NCI-H526 treated with DMSO at 0.1 percent for 48 hours (cell line): ENCODE measurements around the gene DPP6.
"Not testable (repeated sequence)": the region's sequence is repeated elsewhere in the genome, so short reads cannot be mapped to it uniquely, and the experiment has no call there.

Source experiments
- DNase-seq: peaks from one replicate; lab custom pipeline; 2025; lab: John Stamatoyannopoulos, UW

DPP6 gene

DNA sequence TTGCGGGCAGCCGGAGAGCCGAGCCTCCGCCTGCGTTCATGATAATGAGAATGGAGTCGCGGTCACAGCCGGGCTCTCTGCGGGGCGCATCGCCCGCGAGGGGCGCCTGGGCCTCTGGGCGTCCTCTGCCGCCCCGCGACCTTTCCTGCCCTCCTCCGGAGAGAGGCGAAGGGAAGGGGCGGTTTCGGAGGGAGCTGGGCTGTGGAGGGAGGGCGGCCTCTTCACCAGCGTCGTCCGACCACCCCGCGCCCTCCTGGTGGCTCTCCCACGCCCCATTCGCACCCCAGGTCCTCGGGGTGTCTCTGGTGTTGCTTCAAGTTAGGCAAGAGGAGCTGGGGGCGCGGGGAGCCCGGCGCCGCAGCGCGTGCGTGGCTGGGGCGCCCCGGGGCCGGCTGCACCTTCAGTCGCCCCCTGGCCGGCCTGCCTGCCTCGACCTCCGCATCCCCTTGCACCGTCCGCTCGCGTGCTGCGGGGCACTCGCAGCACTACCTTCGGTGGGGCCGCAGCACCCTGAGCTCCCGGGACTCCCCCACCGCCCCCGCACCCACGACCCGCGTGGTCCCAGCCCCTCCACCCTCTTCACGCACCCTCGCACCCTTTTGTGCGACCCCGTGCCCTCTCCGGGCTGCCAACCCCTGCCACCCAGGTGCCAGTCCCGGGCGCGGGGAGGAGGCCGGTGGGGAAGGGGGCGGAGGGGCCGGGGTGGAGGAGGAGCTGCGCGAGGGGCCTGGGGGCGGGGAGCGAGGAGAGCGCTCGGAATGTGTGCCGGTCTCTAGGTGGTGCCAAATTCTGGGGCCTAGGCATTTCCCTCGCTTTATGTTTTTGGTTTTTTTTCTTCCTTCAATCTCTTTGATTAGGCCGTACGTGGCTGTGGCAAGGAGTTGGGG lies at the start of gene DPP6:
Gene DPP6 (plus strand): TSS at position 756 of the 887 bp plus-strand sequence.
- DNase-seq: not testable (repeated sequence)

DNA sequence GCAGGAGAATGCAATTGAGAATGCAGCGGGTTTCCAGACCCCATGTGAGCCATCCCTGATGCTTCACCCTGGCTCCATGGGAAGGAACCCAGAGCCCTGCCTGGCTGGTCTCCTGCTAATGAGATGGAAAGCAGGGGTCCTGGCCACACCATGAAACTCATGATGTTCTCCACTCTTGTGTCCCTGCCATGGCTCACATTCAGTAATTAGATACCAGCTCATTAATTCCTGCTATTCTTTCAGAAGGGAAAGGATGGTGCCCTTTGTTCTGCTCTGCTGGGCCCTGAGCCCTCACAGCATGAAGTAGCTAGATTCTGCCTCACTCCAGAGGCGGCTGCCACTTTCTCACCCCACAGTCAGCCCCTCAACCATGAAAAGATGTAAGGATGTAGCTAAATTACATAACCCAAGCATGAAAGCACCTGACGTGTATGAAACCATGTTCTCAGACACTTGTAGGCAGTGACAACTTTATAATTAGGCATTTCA lies 42.7 kb upstream of the DPP6 start:
- not testable (repeated sequence) for DNase-seq

DNA sequence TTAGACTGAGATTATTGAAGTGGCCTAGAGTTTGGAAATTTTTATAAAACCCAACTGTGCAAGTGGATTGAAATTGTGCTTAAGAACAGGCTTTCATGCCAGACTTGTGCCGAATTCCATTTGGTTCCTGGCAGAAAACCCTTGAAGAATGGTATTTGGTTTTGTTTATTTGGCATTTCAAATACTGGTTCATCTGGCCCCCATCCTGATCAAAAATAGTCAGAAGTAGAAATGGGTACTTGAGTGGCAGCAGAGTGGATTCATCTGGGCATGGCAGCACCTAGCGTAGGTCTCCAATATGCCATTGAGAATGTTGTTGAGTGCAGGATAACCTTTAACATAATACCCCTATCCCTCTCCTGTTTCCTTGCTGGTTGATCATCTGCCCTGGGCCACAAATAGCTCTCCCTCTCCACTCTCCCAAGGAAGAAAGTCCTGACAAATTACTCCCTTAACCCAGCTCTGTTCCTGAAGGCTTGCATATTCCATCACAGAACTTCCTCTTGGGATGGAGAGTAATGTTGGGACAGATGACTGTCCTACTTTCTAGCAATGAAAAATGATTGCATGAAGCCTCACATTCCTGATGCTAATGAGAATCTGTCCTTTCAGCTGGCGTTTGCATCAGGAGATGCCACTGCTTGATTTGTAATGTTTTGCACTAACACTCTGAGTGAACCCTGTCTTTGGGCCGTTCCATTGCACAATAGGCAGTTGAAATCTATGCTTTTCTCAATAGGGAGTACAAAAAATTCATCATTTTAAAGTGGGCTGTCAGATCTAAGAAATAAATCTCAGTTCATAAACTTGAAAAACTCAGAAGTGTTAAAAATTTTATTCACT lies 41.3 kb upstream of the DPP6 start:
- DNase-seq: not testable (repeated sequence)

DNA sequence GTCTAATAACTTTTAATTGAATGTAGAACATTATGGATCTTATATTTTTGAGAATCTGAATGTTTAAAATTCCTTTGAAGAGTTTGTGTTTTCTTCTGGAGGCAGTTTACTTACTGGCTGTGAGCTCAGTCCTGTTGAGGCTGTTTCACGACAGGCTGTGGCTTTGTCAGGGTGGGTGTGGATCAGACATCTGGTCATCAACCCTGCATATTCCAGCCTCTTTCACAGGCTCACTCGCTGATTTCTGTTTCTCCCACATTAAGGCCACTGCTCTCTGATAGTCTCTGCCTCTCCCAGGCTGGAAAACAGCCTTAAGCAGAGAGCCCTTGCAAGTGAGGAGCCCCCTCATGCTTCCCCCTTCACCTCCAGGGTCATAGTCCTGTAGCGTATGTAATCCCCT lies 39.4 kb upstream of the DPP6 start:
- DNase-seq: not testable (repeated sequence)

DNA sequence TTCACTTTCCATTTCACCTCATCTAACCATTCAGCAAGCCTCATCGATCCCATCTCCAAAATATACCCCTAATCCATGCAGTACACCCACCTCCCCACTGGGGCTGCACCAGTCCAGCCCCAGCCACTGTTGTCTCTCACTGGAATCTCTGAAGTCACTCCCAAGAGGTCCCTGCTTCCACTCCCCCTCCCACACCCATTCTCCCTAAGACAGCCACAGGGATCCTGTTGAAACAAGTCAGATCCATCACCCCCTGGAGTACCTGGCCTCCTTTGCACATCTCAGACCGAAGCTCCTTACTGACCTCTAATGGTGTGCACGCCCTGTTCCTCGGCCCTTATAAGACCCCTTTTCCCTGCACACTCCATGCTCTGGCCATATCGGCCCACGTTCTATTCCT lies 36.6 kb upstream of the DPP6 start:
- DNase-seq: not testable (repeated sequence)

DNA sequence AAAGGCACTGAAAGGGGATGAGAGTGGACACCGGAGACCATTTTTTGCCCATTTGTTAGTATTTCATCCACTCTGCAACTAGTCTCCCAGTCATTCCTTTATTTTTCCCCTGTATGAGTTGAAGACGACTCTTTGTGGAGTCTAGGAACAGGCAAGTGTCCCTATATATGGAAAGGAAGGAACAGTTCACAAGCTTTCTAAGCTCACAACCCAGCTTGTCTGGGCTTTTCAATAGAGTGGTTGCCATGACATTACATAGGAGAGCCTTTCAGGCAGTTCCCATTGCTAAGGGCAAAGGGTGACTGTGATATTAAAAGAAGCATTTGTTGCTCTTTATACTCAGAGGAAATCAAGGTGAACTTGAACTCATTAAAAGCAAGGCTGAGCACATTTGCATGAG lies 33.8 kb upstream of the DPP6 start:
- DNase-seq: not testable (repeated sequence)

DNA sequence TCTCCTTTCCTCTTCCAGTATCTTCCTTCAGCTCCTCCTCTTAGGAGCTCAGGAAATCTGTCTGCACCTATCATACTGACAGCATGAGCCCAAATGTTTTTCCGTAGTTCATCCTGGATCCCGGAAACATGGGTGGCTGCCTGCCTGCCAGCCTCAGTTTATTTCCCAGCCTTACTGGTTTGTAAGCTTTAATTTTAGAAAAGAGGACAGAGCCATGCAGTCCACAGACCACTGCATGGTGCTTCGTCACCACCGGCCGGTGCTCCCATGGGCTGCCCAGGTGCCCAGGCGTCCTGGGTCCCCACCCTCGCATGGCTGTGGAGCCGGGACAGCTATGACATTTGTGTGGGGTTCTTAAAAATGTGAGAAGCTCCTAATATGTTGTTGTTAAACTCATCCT lies 24.4 kb upstream of the DPP6 start:
- DNase-seq: not testable (repeated sequence)

DNA sequence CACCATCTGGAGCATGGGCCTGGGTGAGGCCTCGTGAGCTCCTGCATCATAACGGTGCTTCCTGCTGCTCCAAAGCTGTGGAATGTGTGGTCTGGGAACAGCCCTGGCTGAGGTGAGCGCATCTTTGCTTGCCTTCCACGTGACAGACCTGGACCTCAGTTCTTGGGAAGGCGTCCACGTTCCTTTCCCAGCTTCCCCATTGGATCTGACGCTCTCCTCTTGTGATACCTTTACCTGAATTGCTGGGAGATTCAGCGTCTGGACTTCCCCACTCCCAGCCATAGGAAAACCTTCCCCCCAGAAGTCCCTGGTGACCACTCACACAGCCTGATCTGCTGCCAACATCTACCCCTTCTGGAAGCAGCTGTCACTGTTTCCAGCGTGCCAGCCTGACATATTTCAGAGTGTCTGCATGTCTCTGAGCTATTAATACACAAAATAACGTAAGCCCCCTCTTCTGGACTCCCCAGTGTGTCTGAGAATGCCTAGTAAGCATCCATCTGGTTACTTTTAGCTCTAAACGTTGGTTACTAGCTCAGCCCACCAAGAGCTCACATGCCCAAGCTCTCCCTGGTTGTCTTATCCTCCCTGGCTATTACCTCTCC lies 21.6 kb upstream of the DPP6 start:
- DNase-seq: not testable (repeated sequence)

DNA sequence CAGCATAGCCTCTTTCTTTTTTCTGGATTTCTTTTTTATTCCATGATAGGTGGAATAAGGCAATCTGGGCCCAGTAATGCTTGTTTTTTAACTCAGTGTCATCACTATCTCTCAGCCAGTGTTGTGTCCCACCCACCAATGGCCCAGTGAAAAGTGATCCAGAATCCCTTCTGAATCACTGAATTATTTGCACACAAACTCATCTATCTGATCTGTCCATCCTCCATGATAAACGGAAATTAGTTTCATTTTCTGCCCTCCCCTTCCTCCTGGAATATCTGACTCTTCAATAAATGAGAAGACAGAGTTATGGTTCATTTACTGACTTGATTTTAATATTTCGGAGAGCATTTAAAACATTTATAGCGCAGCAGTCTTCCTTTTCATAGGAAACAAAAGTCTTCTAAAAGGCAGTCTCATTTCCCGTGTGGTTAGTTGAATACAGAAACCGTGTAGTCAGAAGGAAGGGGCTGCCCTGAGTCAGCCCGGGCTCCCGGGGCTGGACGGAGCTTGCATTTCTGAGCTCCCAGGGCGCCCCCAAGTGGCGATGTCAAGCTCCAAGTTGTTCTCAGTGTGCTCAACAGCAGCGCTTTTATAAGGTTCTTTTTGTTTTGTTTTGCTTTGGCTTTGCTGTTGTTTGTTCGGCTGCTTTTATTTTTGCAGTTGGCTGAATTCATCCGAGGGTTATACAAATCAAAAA lies 12.6 kb upstream of the DPP6 start:
- not testable (repeated sequence) for DNase-seq

DNA sequence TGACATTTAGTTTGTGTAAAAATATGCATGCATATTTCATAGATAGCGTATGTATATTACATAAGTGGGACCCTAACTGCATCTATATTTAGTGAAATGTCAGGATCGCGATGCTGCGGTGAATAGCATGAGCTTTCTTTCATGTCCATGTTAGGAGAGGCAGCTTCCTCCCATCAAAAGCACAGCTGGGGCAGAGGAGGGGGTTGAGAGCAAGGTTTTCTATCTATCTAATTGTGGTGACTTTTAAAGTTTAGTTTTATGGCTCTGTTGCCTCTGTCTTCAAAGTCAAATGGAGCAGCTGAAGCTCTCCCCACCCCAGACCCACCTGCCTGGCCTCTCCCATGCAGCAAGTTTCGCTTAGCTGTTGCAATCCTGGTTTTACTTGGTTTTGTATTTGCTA lies 1.8 kb upstream of the DPP6 start:
- not testable (repeated sequence) for DNase-seq

DNA sequence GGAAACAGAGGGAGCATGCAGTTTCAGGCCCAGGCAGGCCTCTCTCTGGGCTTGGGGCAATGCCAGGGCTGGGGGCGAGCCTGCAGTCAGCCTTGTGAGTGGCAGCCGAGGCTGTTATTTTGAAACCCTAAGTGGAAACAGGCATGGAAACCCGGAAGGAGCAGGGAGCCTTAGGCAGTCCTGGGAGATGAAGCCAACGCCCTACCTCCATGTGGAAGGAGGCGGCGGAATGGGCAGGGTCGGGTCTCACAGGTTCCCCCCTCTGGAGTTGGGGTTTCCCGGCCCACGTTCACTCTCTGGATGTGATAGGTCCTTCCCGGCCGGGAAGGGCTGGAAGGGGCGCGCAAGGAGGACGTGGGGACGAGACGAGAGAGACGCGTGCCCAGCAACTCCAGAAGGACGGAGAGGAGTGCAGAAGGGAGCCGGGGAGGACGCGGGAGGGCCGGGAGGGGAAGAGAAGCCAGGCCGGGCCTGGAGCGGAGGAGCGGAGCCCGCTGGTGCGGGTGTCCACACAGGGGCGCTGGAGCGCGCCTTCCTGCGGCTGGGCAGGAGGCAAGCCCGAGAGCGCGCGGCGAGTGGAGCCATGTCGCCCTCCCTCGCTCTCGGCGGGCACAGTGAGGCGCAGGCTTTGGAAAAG lies 1.1 kb upstream of the DPP6 start:
- DNase-seq: not testable (repeated sequence)

DNA sequence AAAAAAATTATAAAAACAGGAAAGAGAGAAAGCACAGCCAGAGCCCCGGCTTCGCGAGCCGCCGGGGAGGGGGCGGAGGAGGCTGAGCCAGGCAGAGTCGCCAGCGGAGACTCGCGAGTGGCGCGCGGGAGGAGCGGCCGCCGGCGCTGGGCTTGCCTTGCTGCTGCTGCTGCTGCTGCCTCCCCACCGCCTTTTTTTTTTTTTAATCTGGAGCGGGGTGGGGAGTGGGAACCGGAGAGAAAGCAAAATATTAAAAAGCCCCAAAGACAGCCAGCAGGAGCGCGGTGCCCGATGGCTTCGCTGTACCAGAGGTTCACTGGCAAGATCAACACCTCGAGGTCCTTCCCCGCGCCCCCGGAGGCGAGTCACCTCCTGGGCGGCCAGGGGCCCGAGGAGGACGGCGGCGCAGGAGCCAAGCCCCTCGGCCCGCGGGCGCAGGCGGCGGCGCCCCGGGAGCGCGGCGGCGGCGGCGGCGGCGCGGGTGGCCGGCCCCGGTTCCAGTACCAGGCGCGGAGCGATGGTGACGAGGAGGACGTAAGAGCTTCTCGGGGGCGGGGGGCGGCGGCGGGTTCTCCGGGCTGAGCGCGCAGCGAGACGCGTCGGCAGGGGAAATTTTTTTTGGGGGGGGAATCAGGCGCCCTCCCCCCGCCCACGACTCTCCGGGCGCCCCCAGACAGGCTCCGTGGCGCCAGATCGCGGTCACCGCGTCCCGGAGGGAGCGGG lies 493 bp downstream of the DPP6 start:
- not testable (repeated sequence) for DNase-seq

DNA sequence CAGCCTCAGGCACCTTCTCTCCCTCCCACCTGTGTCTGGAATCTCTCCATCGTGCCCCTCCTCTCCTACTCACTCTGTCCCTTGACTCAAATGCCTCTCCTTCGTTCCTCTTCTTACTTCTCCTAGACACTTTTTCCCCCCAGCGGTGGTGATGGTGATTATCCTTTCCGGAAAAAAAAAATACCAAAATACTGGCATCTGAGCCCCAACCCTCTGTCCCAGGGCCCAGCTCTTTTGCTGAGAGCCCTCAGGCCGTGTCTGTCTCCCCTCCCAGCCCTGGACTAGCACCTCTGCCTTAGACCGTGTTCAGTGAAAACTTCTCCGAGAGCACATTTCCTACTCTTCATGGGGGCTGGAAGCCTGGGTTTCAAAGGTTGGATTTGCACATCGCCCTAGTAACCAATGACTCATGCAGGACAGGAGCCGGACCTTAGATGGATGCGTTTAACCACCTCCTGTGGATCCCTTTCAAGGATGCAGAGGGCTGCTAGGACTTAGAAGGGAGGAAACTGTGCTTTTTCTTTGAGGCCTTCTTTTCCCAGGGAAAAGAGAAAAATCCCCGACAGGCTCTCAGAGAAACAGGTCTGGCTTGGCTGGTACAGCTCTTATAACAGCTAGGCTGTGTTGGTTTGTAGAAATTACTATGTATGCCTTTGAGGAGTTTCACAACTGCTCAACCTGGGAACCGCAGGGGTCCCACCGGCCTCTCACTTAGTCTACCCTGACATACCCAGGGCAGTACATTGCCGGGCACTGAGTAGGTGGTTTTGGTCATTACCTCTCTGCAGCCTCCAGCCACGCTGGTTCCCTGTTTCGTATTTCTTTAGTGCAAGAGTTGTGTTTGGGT lies 1.5 kb downstream of the DPP6 start:
- DNase-seq: not testable (repeated sequence)

DNA sequence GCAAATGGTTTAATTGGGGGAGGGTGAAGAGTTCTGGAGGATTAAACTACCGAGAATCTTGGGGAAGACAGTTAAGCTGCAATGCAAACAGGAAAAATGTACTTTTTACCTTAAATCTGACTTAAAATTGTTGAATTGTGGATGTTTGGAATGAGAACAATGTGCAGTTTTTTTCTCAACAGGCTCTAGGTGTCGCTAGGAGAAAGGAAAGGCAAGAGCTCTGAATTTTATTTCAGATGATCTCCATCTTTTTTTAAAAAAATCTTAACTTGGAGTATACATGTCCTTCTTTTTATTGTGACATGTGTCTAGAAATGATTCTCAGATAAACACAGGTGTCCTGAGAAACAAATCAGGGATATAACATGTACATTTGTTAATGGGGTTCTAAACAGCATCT lies 2.5 kb downstream of the DPP6 start:
- DNase-seq: not testable (repeated sequence)

DNA sequence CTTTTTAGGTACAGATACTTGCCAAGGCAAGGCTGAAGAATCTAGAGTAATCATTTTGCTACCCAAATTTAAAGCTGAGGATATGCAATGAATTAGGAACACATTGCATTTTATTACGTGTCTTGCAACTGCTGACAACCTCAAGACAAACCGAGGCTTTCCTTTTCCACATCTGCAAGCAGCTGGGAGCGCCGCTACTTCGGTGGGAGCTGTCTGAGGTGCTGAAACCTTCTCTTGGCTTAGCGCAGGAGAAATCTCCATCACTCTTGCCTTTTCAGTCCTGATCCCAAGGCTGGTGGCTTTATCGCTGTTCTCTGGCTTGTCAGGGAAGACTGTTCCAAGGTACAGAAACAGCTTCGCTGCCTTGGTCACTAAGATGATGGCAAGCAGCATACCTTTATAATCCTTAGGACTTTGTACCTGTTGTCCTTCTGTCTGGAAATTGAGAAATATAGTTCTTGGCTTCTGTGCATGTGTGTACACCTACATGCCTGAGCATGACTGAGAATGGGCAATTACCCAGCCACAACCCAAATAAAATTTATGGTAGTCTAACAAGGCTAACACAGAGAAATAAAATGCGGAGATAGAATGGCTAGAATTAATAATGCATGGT lies 3.4 kb downstream of the DPP6 start:
- not testable (repeated sequence) for DNase-seq

DNA sequence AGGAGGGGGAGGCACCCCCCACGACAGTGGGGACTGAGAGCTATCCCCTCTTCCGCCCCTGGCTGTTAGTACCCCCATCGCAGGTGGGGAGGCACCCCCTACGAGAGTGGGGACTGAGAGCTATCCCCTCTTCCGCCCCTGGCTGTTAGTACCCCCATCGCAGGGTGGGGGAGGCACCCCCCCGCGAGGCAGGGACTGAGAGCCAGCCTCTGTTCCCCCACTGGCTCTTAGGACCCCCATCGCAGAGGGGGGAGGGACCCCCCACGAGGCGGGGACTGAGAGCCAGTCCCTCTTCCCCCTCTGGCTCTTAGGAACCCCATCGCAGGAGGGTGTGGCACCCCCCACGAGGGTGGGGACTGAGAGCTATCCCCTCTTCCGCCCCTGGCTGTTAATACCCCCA lies 6.6 kb downstream of the DPP6 start:
- not testable (repeated sequence) for DNase-seq

DNA sequence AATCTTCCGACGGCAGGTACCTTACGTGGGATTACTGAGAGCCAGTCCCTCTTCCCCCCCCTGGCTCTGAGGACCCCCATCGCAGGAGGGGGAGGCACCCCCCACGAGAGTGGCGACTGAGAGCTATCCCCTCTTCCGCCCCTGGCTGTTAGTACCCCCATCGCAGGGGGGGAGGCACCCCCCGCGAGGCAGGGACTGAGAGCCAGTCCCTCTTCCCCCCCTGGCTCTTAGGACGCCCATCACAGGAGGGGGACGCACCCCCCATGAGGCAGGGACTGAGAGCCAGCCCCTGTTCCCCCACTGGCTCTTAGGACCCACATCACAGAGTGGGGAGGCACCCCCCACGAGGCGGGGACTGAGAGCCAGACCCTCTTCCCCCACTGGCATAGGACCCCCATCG lies 8.4 kb downstream of the DPP6 start:
- DNase-seq: not testable (repeated sequence)

DNA sequence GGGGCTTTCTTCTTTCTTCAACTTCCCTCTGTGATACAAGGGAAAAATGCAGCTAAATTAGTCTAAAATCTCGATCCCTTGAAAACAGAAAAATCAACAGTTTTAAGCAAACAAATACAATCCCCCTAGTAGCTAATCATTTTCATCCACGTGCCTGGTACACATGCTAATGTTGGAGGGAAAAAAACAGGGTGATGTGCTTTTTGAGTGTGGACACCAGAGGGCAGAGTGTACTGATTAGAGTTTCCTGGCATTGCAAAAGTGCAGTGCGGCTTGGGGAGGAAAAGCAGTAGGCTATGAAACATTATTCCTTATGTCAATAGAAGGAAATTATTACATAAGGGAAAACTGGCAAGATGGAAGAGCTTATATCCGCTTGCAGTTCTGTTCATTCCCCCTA lies 19.6 kb downstream of the DPP6 start:
- peak; percentile 0 for DNase-seq
